ENCODE results near the gene ARPC5. TPM values are rescaled to one million over a fixed set of nuclear protein-coding genes. Genes with fewer than 3 reads are reported as not detected.

The ARPC5 gene
- total RNA-seq, 1 donor = 288 TPM

GRCh38 chr1:183654706-183655105 lies 19.1 kb upstream of the ARPC5 start:
- no peak for TF ChIP-seq CTCF (IDR thresholded peaks at IDR 0.05; ENCODE audit: insufficient read depth, low read depth, low read length)
- no peak overlapping the region for H3K4me3 ChIP-seq (ENCODE audit: low read depth, low read length)
- no peak for DNase-seq (ENCODE audit: low read depth)

- H3K4me3 ChIP-seq (ENCODE audit: low read depth, low read length) = no peak overlapping the region
- DNase-seq (ENCODE audit: low read depth) = no peak
- TF ChIP-seq CTCF (IDR thresholded peaks at IDR 0.05; ENCODE audit: insufficient read depth, low read depth, low read length) = no peak
Observed at GRCh38 chr1:183653876-183654451, 18.4 kb upstream of the ARPC5 start.

GRCh38 chr1:183653462-183653794 lies 17.8 kb upstream of the ARPC5 start:
- no peak overlapping the region for H3K4me3 ChIP-seq (ENCODE audit: low read depth, low read length)
- DNase-seq (ENCODE audit: low read depth) = no peak
- no peak for TF ChIP-seq CTCF (IDR thresholded peaks at IDR 0.05; ENCODE audit: insufficient read depth, low read depth, low read length)

GRCh38 chr1:183652547-183653461 lies 17.2 kb upstream of the ARPC5 start, which contains the start of gene APOBEC4:
APOBEC4 (minus strand) TSS chr1:183653316; CDS start chr1:183648781, 4,535 bp downstream.
- H3K4me3 ChIP-seq (ENCODE audit: low read depth, low read length) = no peak within 1 kb of the TSS
- no peak for TF ChIP-seq CTCF (IDR thresholded peaks at IDR 0.05; ENCODE audit: insufficient read depth, low read depth, low read length)
- no peak for DNase-seq (ENCODE audit: low read depth)

GRCh38 chr1:183652107-183652506 lies 16.5 kb upstream of the ARPC5 start:
- TF ChIP-seq CTCF (IDR thresholded peaks at IDR 0.05; ENCODE audit: insufficient read depth, low read depth, low read length) = no peak
- DNase-seq (ENCODE audit: low read depth) = no peak
- H3K4me3 ChIP-seq (ENCODE audit: low read depth, low read length) = no peak overlapping the region

GRCh38 chr1:183651612-183652011 lies 16.0 kb upstream of the ARPC5 start:
- H3K4me3 ChIP-seq (ENCODE audit: low read depth, low read length) = no peak overlapping the region
- no peak for DNase-seq (ENCODE audit: low read depth)
- TF ChIP-seq CTCF (IDR thresholded peaks at IDR 0.05; ENCODE audit: insufficient read depth, low read depth, low read length) = no peak
